Uterus (tissue), 2 donors: ENCODE measurements around the gene CD2AP.

ENCODE experiments used
- POLR2A ChIP-seq, 2 donors: fragments of 450-650 bp; IDR thresholded peaks; one replicate each; pipeline ENCODE4 v1.6.1; 2016; ENCODE audit warnings: antibody characterized with exemption in 2 of 2, mild to moderate bottlenecking in 1 of 2, moderate library complexity in 1 of 2
- TF ChIP-seq, protein P1 (sequence below), 4 experiments: fragments of 200-600 bp in 2 of 4; fragments of 450-650 bp in 2 of 4; sonication (generic) in 2 of 4; IDR thresholded peaks; one replicate each; pipeline ENCODE4 v1.5.1; 2016 to 2019; ENCODE audit warnings: antibody characterized with exemption in 4 of 4, mild to moderate bottlenecking in 2 of 4, moderate library complexity in 1 of 4

DNA sequence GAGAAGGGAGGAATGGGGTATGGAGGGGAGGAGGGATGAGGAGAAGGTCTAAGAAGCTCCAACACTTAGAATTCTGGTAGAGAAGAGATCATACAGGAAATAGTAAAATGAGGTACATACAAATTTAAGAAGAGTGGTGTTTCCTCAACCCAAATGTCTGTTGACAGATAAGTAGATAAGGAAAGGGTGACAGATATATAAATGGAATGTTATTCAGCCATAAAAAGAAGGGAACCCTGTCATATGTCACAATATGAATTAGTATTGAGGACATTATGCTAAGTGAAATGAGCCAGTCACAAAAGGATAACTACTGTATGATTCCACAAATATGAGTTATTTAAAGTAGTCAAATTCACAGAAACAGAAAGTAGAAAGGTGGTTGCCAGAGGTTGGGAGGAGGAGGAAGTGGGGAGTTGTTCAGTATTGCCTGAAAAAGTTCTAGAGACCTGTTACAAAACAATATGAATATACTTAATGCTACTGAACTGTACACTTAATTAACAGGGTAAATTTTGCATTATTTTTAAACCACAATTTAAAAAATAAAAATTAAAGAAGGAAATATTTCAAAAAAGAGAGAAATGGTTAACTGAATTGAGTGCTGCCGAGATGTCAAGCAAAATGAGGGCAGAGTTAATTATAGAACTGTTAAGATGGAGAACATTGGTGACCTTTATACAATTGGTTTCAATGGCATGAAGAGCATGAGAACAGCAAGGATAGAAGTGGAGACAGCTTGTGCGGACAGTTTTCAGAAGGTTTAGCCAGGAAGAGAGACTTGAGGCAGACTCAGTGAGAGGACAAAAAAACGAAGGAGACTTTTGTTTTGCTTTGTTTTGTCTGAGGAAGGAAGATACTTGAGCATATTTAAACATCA lies 173.2 kb downstream of the CD2AP start:
- TF ChIP-seq, protein P1, sequence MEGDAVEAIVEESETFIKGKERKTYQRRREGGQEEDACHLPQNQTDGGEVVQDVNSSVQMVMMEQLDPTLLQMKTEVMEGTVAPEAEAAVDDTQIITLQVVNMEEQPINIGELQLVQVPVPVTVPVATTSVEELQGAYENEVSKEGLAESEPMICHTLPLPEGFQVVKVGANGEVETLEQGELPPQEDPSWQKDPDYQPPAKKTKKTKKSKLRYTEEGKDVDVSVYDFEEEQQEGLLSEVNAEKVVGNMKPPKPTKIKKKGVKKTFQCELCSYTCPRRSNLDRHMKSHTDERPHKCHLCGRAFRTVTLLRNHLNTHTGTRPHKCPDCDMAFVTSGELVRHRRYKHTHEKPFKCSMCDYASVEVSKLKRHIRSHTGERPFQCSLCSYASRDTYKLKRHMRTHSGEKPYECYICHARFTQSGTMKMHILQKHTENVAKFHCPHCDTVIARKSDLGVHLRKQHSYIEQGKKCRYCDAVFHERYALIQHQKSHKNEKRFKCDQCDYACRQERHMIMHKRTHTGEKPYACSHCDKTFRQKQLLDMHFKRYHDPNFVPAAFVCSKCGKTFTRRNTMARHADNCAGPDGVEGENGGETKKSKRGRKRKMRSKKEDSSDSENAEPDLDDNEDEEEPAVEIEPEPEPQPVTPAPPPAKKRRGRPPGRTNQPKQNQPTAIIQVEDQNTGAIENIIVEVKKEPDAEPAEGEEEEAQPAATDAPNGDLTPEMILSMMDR (IDR thresholded peaks at IDR 0.05), result no peak
- no peak for TF ChIP-seq POLR2A (IDR thresholded peaks at IDR 0.05)
